Measurements from ENCODE around the gene GALNT9. TPM values are rescaled to one million over a fixed set of nuclear protein-coding genes. Genes with fewer than 3 reads are reported as not detected.

The GALNT9 gene
- total and polyA plus RNA-seq, 2 donors, result 0.91 to 1.5 TPM

GRCh38 chr12:132294121-132295034 is 35.0 kb downstream of the GALNT9 start:
- Histone ChIP-seq H3K27me3 (ENCODE audit: control insufficient read depth in 2 of 2, insufficient read depth in 1 of 2, low read length in 1 of 2) (peaks cover 0 to 3% of the 10 kb centered on the region in 2 donors), H3K36me3 (ENCODE audit: control insufficient read depth in 2 of 2, insufficient read depth in 2 of 2, low read length in 1 of 2) (no peaks in the 10 kb centered on the region), H3K9me3 (ENCODE audit: control insufficient read depth in 2 of 2, insufficient read depth in 1 of 2, low read length in 1 of 2) (peaks cover 10 to 27% of the 10 kb centered on the region in 2 donors), H3K4me3 (ENCODE audit: low read length in 2 of 2) (no peak overlapping the region), H3K27ac (ENCODE audit: low read depth in 1 of 2, low read length in 1 of 2) (no peak overlapping the region), H3K4me1 (ENCODE audit: control insufficient read depth in 2 of 2, insufficient read depth in 2 of 2, low read length in 2 of 2) (no peaks in the 10 kb centered on the region)
- DNase-seq (ENCODE audit: low read depth in 6 of 9, low spot score in 9 of 9), result no peak
- WGBS, result 89% methylated on average over 24 of the region's 24 CpGs

DNA sequence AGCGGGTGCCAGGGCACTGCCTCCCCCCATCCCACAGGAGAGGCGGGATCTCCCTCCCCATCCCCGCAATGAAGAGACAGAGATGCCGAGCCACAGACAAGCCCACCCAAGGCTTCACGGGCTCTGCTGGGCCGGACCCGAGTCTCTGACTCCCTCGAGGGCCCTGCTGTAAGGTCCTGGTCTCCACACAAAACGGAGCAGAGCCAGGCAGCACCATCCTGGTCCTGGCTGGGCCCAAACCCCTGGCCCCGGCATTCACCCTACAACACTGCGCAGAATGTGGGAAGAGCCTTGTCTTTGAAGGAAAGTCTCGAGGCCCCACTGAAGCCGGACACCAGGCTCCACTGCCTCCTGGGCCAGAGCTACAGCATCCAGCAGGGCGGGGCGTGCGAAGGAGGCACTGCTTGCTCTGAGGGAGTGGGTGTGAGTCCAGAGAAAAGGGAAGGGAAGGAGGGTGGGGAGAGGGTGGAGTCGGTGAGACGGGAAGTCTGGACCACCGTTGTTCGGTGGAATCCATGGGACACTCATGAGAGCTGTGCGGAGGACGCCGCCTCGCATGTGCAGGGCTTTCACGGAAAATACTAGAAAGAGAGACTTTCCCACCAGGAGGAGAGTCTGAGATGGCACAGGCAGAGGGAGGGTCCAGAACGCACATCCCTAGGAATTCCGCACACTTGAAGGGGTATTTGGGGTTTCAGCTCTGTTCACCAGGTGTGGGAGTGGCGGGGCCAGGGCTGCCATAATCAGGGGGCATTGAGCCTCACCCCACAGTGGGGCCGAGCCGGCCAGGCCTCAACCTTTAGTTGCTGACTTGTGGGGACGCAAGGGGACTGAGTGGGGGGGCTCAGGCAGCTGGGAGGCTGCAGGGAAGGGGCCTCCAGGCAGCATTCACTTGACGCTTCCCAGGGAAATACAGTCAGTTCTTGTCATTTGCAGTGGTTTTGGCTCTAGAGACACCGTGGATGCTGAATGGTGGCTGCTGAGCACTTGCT is 36.8 kb downstream of the GALNT9 start:
- H3K4me1 ChIP-seq (ENCODE audit: control insufficient read depth in 2 of 2, insufficient read depth in 2 of 2, low read length in 2 of 2), result no peaks in the 10 kb centered on the region
- H3K9me3 ChIP-seq (ENCODE audit: control insufficient read depth in 2 of 2, insufficient read depth in 1 of 2, low read length in 1 of 2), result peaks cover 8 to 27% of the 10 kb centered on the region in 2 donors
- H3K36me3 ChIP-seq (ENCODE audit: control insufficient read depth in 2 of 2, insufficient read depth in 2 of 2, low read length in 1 of 2), result no peaks in the 10 kb centered on the region
- no peak overlapping the region for H3K4me3 ChIP-seq (ENCODE audit: low read length in 2 of 2)
- H3K27ac ChIP-seq (ENCODE audit: low read depth in 1 of 2, low read length in 1 of 2), result no peak overlapping the region
- no peak for DNase-seq (ENCODE audit: low read depth in 6 of 9, low spot score in 9 of 9)
- H3K27me3 ChIP-seq (ENCODE audit: control insufficient read depth in 2 of 2, insufficient read depth in 1 of 2, low read length in 1 of 2), result peaks cover 5 to 11% of the 10 kb centered on the region in 2 donors
- WGBS, result 96% methylated on average over 33 of the region's 33 CpGs

- 98% methylated on average over 29 of the region's 30 CpGs for WGBS
- Histone ChIP-seq H3K27ac (ENCODE audit: low read depth in 1 of 2, low read length in 1 of 2) (no peak overlapping the region), H3K4me1 (ENCODE audit: control insufficient read depth in 2 of 2, insufficient read depth in 2 of 2, low read length in 2 of 2) (no peaks in the 10 kb centered on the region), H3K36me3 (ENCODE audit: control insufficient read depth in 2 of 2, insufficient read depth in 2 of 2, low read length in 1 of 2) (no peaks in the 10 kb centered on the region), H3K4me3 (ENCODE audit: low read length in 2 of 2) (no peak overlapping the region), H3K27me3 (ENCODE audit: control insufficient read depth in 2 of 2, insufficient read depth in 1 of 2, low read length in 1 of 2) (peaks cover 13 to 21% of the 10 kb centered on the region in 2 donors), H3K9me3 (ENCODE audit: control insufficient read depth in 2 of 2, insufficient read depth in 1 of 2, low read length in 1 of 2) (peaks cover 8 to 27% of the 10 kb centered on the region in 2 donors)
- DNase-seq (ENCODE audit: low read depth in 6 of 9, low spot score in 9 of 9), result no peak
Measured at GRCh38 chr12:132291402-132292175, 37.8 kb downstream of the GALNT9 start.

GRCh38 chr12:132290203-132290540 is 39.2 kb downstream of the GALNT9 start:
- WGBS, result 98% methylated on average over 12 of the region's 12 CpGs
- Histone ChIP-seq H3K27me3 (ENCODE audit: control insufficient read depth in 2 of 2, insufficient read depth in 1 of 2, low read length in 1 of 2) (peaks cover 24 to 35% of the 10 kb centered on the region in 2 donors), H3K9me3 (ENCODE audit: control insufficient read depth in 2 of 2, insufficient read depth in 1 of 2, low read length in 1 of 2) (peaks cover 8 to 27% of the 10 kb centered on the region in 2 donors), H3K4me1 (ENCODE audit: control insufficient read depth in 2 of 2, insufficient read depth in 2 of 2, low read length in 2 of 2) (no peaks in the 10 kb centered on the region), H3K27ac (ENCODE audit: low read depth in 1 of 2, low read length in 1 of 2) (no peak overlapping the region), H3K4me3 (ENCODE audit: low read length in 2 of 2) (no peak overlapping the region), H3K36me3 (ENCODE audit: control insufficient read depth in 2 of 2, insufficient read depth in 2 of 2, low read length in 1 of 2) (no peaks in the 10 kb centered on the region)
- DNase-seq (ENCODE audit: low read depth in 6 of 9, low spot score in 9 of 9), result no peak

GRCh38 chr12:132289356-132290202 is 39.8 kb downstream of the GALNT9 start:
- Histone ChIP-seq H3K4me3 (ENCODE audit: low read length in 2 of 2) (no peak overlapping the region), H3K4me1 (ENCODE audit: control insufficient read depth in 2 of 2, insufficient read depth in 2 of 2, low read length in 2 of 2) (no peaks in the 10 kb centered on the region), H3K27me3 (ENCODE audit: control insufficient read depth in 2 of 2, insufficient read depth in 1 of 2, low read length in 1 of 2) (peaks cover 27 to 41% of the 10 kb centered on the region in 2 donors), H3K9me3 (ENCODE audit: control insufficient read depth in 2 of 2, insufficient read depth in 1 of 2, low read length in 1 of 2) (peaks cover 8 to 27% of the 10 kb centered on the region in 2 donors), H3K36me3 (ENCODE audit: control insufficient read depth in 2 of 2, insufficient read depth in 2 of 2, low read length in 1 of 2) (no peaks in the 10 kb centered on the region), H3K27ac (ENCODE audit: low read depth in 1 of 2, low read length in 1 of 2) (no peak overlapping the region)
- 69% methylated on average over 19 of the region's 19 CpGs for WGBS
- no peak for DNase-seq (ENCODE audit: low read depth in 6 of 9, low spot score in 9 of 9)

- H3K4me3 ChIP-seq (ENCODE audit: low read length in 2 of 2), result no peak overlapping the region
- no peaks in the 10 kb centered on the region for H3K36me3 ChIP-seq (ENCODE audit: control insufficient read depth in 2 of 2, insufficient read depth in 2 of 2, low read length in 1 of 2)
- no peak overlapping the region for H3K27ac ChIP-seq (ENCODE audit: low read depth in 1 of 2, low read length in 1 of 2)
- H3K27me3 ChIP-seq (ENCODE audit: control insufficient read depth in 2 of 2, insufficient read depth in 1 of 2, low read length in 1 of 2), result peaks cover 27 to 50% of the 10 kb centered on the region in 2 donors
- 95% methylated on average over 37 of the region's 37 CpGs for WGBS
- peaks cover 0 to 6% of the 10 kb centered on the region in 2 donors for H3K4me1 ChIP-seq (ENCODE audit: control insufficient read depth in 2 of 2, insufficient read depth in 2 of 2, low read length in 2 of 2)
- H3K9me3 ChIP-seq (ENCODE audit: control insufficient read depth in 2 of 2, insufficient read depth in 1 of 2, low read length in 1 of 2), result peaks cover 8 to 24% of the 10 kb centered on the region in 2 donors
- no peak for DNase-seq (ENCODE audit: low read depth in 6 of 9, low spot score in 9 of 9)
Measured at GRCh38 chr12:132288516-132289215, 40.7 kb downstream of the GALNT9 start.

- no peak for DNase-seq (ENCODE audit: low read depth in 6 of 9, low spot score in 9 of 9)
- H3K4me1 ChIP-seq (ENCODE audit: control insufficient read depth in 2 of 2, insufficient read depth in 2 of 2, low read length in 2 of 2), result peaks cover 9 to 14% of the 10 kb centered on the region in 2 donors
- peaks cover 8 to 14% of the 10 kb centered on the region in 2 donors for H3K9me3 ChIP-seq (ENCODE audit: control insufficient read depth in 2 of 2, insufficient read depth in 1 of 2, low read length in 1 of 2)
- no peak overlapping the region for H3K27ac ChIP-seq (ENCODE audit: low read depth in 1 of 2, low read length in 1 of 2)
- H3K4me3 ChIP-seq (ENCODE audit: low read length in 2 of 2), result no peak overlapping the region
- peaks cover 27 to 60% of the 10 kb centered on the region in 2 donors for H3K27me3 ChIP-seq (ENCODE audit: control insufficient read depth in 2 of 2, insufficient read depth in 1 of 2, low read length in 1 of 2)
- no peaks in the 10 kb centered on the region for H3K36me3 ChIP-seq (ENCODE audit: control insufficient read depth in 2 of 2, insufficient read depth in 2 of 2, low read length in 1 of 2)
- 88% methylated on average over 36 of the region's 36 CpGs for WGBS
Measured at GRCh38 chr12:132287391-132288238, 41.8 kb downstream of the GALNT9 start.
